ENCODE measurements around the gene NVL. TPM values are rescaled to one million over a fixed set of nuclear protein-coding genes. Genes with fewer than 3 reads are reported as not detected.

The NVL gene
- total and polyA plus RNA-seq, 2 of the 8 experiments (the other 6 are each of a cell fraction or from before 2014, with no cell fraction given): 22.7 to 45.8 TPM

GRCh38 chr1:224298346-224299330, 31.3 kb downstream of the NVL start (continued):
- TF ChIP-seq CHD7 (IDR thresholded peaks at IDR 0.05; ENCODE audit: insufficient replicate concordance, low read length) (no peak), RFX5 (IDR thresholded peaks at IDR 0.05; ENCODE audit: borderline replicate concordance, low read depth, low read length) (no peak), CHD1 (IDR thresholded peaks at IDR 0.05; ENCODE audit: low read depth, low read length) (no peak), TAF1 (IDR thresholded peaks at IDR 0.05; ENCODE audit: low read depth, low read length) (no peak), ATF3 (IDR thresholded peaks at IDR 0.05; ENCODE audit: insufficient read depth, low read depth, low read length) (no peak), CEBPB (IDR thresholded peaks at IDR 0.05; ENCODE audit: low read depth, low read length) (no peak), JUN (IDR thresholded peaks at IDR 0.05; ENCODE audit: low read depth, low read length) (no peak), SP4 (IDR thresholded peaks at IDR 0.05; ENCODE audit: low read length) (no peak)

All from H1 (cell line).